ENCODE data around the gene BST2.

The BST2 gene

GRCh38 chr19:17419621-17420474 lies 14.4 kb upstream of the BST2 start, which contains the start of gene MVB12A:
TSS of gene MVB12A (plus strand) at chr19:17420047. CDS start at chr19:17420136, 89 bp downstream.
- peak; percentile 99 for DNase-seq (ENCODE audit: low spot score)

GRCh38 chr19:17419154-17419620 lies 13.8 kb upstream of the BST2 start:
- DNase-seq (ENCODE audit: low spot score): no peak

GRCh38 chr19:17418710-17419109 lies 13.3 kb upstream of the BST2 start:
- DNase-seq (ENCODE audit: low spot score): no peak

- DNase-seq (ENCODE audit: low spot score): no peak
Observed at GRCh38 chr19:17415121-17415520, 9.7 kb upstream of the BST2 start.

- DNase-seq (ENCODE audit: low spot score): no peak
Observed at GRCh38 chr19:17414097-17414496, 8.7 kb upstream of the BST2 start.

GRCh38 chr19:17411801-17412200 lies 6.4 kb upstream of the BST2 start:
- no peak for DNase-seq (ENCODE audit: low spot score)

GRCh38 chr19:17409990-17410389 lies 4.6 kb upstream of the BST2 start:
- no peak for DNase-seq (ENCODE audit: low spot score)

- DNase-seq (ENCODE audit: low spot score): no peak
Observed at GRCh38 chr19:17406887-17407196, 1.4 kb upstream of the BST2 start.

GRCh38 chr19:17406046-17406886 lies 836 bp upstream of the BST2 start:
- DNase-seq (ENCODE audit: low spot score): no peak

GRCh38 chr19:17404621-17405249 lies 695 bp downstream of the BST2 start:
- no peak for DNase-seq (ENCODE audit: low spot score)

- DNase-seq (ENCODE audit: low spot score): no peak
Observed at GRCh38 chr19:17404015-17404414, 1.4 kb downstream of the BST2 start.

GRCh38 chr19:17402982-17403855 lies 2.2 kb downstream of the BST2 start:
- peak; percentile 70 for DNase-seq (ENCODE audit: low spot score)

GRCh38 chr19:17401628-17402027 lies 3.8 kb downstream of the BST2 start:
- DNase-seq (ENCODE audit: low spot score): no peak

GRCh38 chr19:17398902-17399527 lies 6.4 kb downstream of the BST2 start:
- DNase-seq (ENCODE audit: low spot score): no peak

GRCh38 chr19:17394891-17395415 lies 10.5 kb downstream of the BST2 start:
- peak; percentile 88 for DNase-seq (ENCODE audit: low spot score)

GRCh38 chr19:17393914-17394313 lies 11.5 kb downstream of the BST2 start, which contains the start of gene CCDC194:
TSS of gene CCDC194 (minus strand) at chr19:17394196. CDS start at chr19:17394158, 38 bp downstream.
- DNase-seq (ENCODE audit: low spot score): no peak

GRCh38 chr19:17393002-17393401 lies 12.4 kb downstream of the BST2 start:
- DNase-seq (ENCODE audit: low spot score): no peak

- no peak for DNase-seq (ENCODE audit: low spot score)
Observed at GRCh38 chr19:17391371-17392151, 13.9 kb downstream of the BST2 start.

- peak; percentile 99 for DNase-seq (ENCODE audit: low spot score)
Observed at GRCh38 chr19:17390665-17391370, 14.6 kb downstream of the BST2 start.

Measured in GM03348 (cell line).